H9 (cell line): Measurements from ENCODE around the gene ANO10. TPM values are rescaled to one million over a fixed set of nuclear protein-coding genes. Genes with fewer than 3 reads are reported as not detected.

ENCODE experiments used
- DNase-seq: peaks from one replicate; pipeline ENCODE4 v3.0.0-alpha.2; 2017
- H2AFZ ChIP-seq: one replicate; pipeline ENCODE4 v1.6.1; 2013; ENCODE audit warnings: mild to moderate bottlenecking, low read length, control low read depth, moderate library complexity
- H2AK5ac ChIP-seq: 2 replicates; pipeline ENCODE4 v1.6.1; 2013; ENCODE audit warnings: low read length, control low read depth, mixed read lengths; ENCODE audit not compliant: insufficient read length
- H2BK120ac ChIP-seq: one replicate; pipeline ENCODE4 v1.6.1; 2013; ENCODE audit warnings: low read depth, mild to moderate bottlenecking, low read length, control low read depth, inconsistent platforms; ENCODE audit not compliant: poor library complexity, severe bottlenecking
- H2BK12ac ChIP-seq: 2 replicates; pipeline ENCODE4 v1.6.1; 2013; ENCODE audit warnings: low read length, control low read depth, mixed read lengths, low read depth; ENCODE audit not compliant: insufficient read length
- H2BK15ac ChIP-seq: 2 replicates; pipeline ENCODE4 v1.6.1; 2013; ENCODE audit warnings: low read depth, low read length, control low read depth
- H2BK20ac ChIP-seq: one replicate; pipeline ENCODE4 v1.6.1; 2013; ENCODE audit warnings: low read depth, mild to moderate bottlenecking, low read length, control low read depth, inconsistent platforms; ENCODE audit not compliant: poor library complexity, severe bottlenecking
- H2BK5ac ChIP-seq: 2 replicates; pipeline ENCODE4 v1.6.1; 2013; ENCODE audit warnings: low read length, control low read depth, mixed read lengths; ENCODE audit not compliant: insufficient read length
- H3K14ac ChIP-seq: 2 replicates; pipeline ENCODE4 v1.6.1; 2013; ENCODE audit warnings: low read length, control low read depth; ENCODE audit not compliant: insufficient read depth
- H3K18ac ChIP-seq: 2 replicates; pipeline ENCODE4 v1.6.1; 2013; ENCODE audit warnings: low read depth, mild to moderate bottlenecking, mixed read lengths, low read length, control low read depth; ENCODE audit not compliant: insufficient read length
- H3K23ac ChIP-seq: 2 replicates; pipeline ENCODE4 v1.6.1; 2013; ENCODE audit warnings: low read length, control low read depth, mixed read lengths, low read depth; ENCODE audit not compliant: insufficient read length
- H3K23me2 ChIP-seq: 2 replicates; pipeline ENCODE4 v1.6.1; 2013; ENCODE audit warnings: low read depth, mild to moderate bottlenecking, mixed read lengths, low read length, control low read depth; ENCODE audit not compliant: insufficient read length, poor library complexity, severe bottlenecking
- H3K27ac ChIP-seq: 2 replicates; pipeline ENCODE4 v1.5.1; 2013; ENCODE audit warnings: low read length, control low read depth, mixed read lengths, low read depth; ENCODE audit not compliant: insufficient read length
- H3K27me3 ChIP-seq: 2 replicates; pipeline ENCODE4 v1.6.1; 2013; ENCODE audit warnings: low read length, control low read depth, inconsistent platforms; ENCODE audit not compliant: insufficient read depth
- H3K4ac ChIP-seq: 2 replicates; pipeline ENCODE4 v1.6.1; 2013; ENCODE audit warnings: low read depth, mild to moderate bottlenecking, control low read depth, inconsistent platforms, low read length, moderate library complexity
- H3K4me1 ChIP-seq: 2 replicates; pipeline ENCODE4 v1.6.1; 2013; ENCODE audit warnings: low read length, control low read depth, inconsistent platforms; ENCODE audit not compliant: insufficient read depth
- H3K4me2 ChIP-seq: 2 replicates; pipeline ENCODE4 v1.6.1; 2013; ENCODE audit warnings: low read length, control low read depth, mixed read lengths; ENCODE audit not compliant: insufficient read length, insufficient read depth
- H3K56ac ChIP-seq: 2 replicates; pipeline ENCODE4 v1.6.1; 2013; ENCODE audit warnings: low read depth, mild to moderate bottlenecking, mixed read lengths, low read length, control low read depth; ENCODE audit not compliant: insufficient read length
- H3K79me1 ChIP-seq: 2 replicates; pipeline ENCODE4 v1.6.1; 2013; ENCODE audit warnings: low read depth, mild to moderate bottlenecking, moderate library complexity, low read length, control low read depth, inconsistent platforms; ENCODE audit not compliant: insufficient read depth, poor library complexity, severe bottlenecking
- H3K79me2 ChIP-seq: 2 replicates; pipeline ENCODE4 v1.6.1; 2013; ENCODE audit warnings: low read length, control low read depth, inconsistent platforms; ENCODE audit not compliant: insufficient read depth
- H3K9ac ChIP-seq: 2 replicates; pipeline ENCODE4 v1.6.1; 2013; ENCODE audit warnings: low read length, control low read depth, mixed read lengths; ENCODE audit not compliant: insufficient read length; ENCODE audit errors: extremely low read depth
- H3K9me3 ChIP-seq: one replicate; pipeline ENCODE4 v1.6.1; 2013; ENCODE audit warnings: low read depth, low read length, inconsistent platforms; ENCODE audit not compliant: control insufficient read depth
- H3T11ph ChIP-seq: one replicate; pipeline ENCODE4 v1.6.1; 2013; ENCODE audit warnings: mild to moderate bottlenecking, low read length, control low read depth, inconsistent platforms
- H4K20me1 ChIP-seq: one replicate; pipeline ENCODE4 v1.6.1; 2013; ENCODE audit not compliant: control insufficient read depth, insufficient read length, insufficient read depth
- H4K5ac ChIP-seq: 2 replicates; pipeline ENCODE4 v1.6.1; 2013; ENCODE audit warnings: low read depth, mild to moderate bottlenecking, mixed read lengths, low read length, control low read depth; ENCODE audit not compliant: insufficient read length
- H4K8ac ChIP-seq: replicated peaks from 2 replicates; pipeline ENCODE4 v1.6.1; 2013; ENCODE audit warnings: low read length, control low read depth, mixed read lengths, low read depth; ENCODE audit not compliant: insufficient read length
- H4K91ac ChIP-seq: 2 replicates; pipeline ENCODE4 v1.6.1; 2013; ENCODE audit warnings: low read depth, mild to moderate bottlenecking, moderate library complexity, mixed read lengths, low read length, control low read depth; ENCODE audit not compliant: insufficient read length
- H3K27ac Mint-ChIP-seq, 3 experiments: 2 replicates in 2 of 3; 3 replicates in 1 of 3; pipeline ENCODE4 v1.8.0; 2020 to 2021; ENCODE audit warnings: mixed read lengths in 3 of 3, mild to moderate bottlenecking in 1 of 3, moderate library complexity in 1 of 3
- H3K27me3 Mint-ChIP-seq: 2 replicates; pipeline ENCODE4 v1.8.0; 2021; ENCODE audit warnings: low read depth, mild to moderate bottlenecking, moderate library complexity, mixed read lengths
- H3K36me3 Mint-ChIP-seq, 3 experiments: 2 replicates in 2 of 3; 3 replicates in 1 of 3; pipeline ENCODE4 v1.8.0; 2020 to 2021; ENCODE audit warnings: low read depth in 3 of 3, mixed read lengths in 3 of 3; ENCODE audit not compliant: insufficient read depth in 1 of 3
- H3K4me1 Mint-ChIP-seq, 2 experiments: 2 replicates each; pipeline ENCODE4 v1.8.0; 2020; ENCODE audit warnings: mixed read lengths in 2 of 2
- H3K4me3 Mint-ChIP-seq, 2 experiments: 2 replicates in 1 of 2; 3 replicates in 1 of 2; pipeline ENCODE4 v1.8.0; 2020 to 2021; ENCODE audit warnings: mild to moderate bottlenecking in 2 of 2, mixed read lengths in 2 of 2, moderate library complexity in 1 of 2
- H3K9me3 Mint-ChIP-seq, 2 experiments: 2 replicates in 1 of 2; 3 replicates in 1 of 2; pipeline ENCODE4 v1.8.0; 2020; ENCODE audit warnings: mild to moderate bottlenecking in 2 of 2, mixed read lengths in 2 of 2, moderate library complexity in 1 of 2
- CTCF ChIP-seq: fragments of 200-600 bp; sonication (generic); conservative IDR thresholded peaks from 3 replicates; pipeline ENCODE4 v1.8.0; 2021; ENCODE audit warnings: antibody characterized with exemption, mild to moderate bottlenecking
- WGBS: extraction: QIAGEN DNeasy Blood & Tissue Kit; methylation state at CpG from one replicate; pipeline ENCODE4 v1.1.7; 2013; ENCODE audit warnings: missing lambda C conversion rate, low lambda C conversion rate, mixed read lengths; ENCODE audit not compliant: insufficient read length; ENCODE audit errors: extremely low coverage; 5-methylcytosine and 5-hydroxymethylcytosine counted together
- total RNA-seq: library from RNA; stranded (reverse); gene quantifications from 2 replicates; pipeline ENCODE4 v1.2.1, GENCODE V29; 2021

ANO10 gene
- total RNA-seq, 1 experiment from 2014 or later: 38.7 TPM

- Histone ChIP-seq H3K4ac (no peak overlapping the region), H3K27me3 (no peaks in the 10 kb centered on the region), H2AK5ac (no peak overlapping the region), H2BK120ac (no peak overlapping the region), H2BK20ac (no peak overlapping the region), H3K56ac (no peak overlapping the region), H4K8ac (no peak overlapping the region), H2AFZ (no peak overlapping the region), H3K79me2 (no peaks in the 10 kb centered on the region), H3K18ac (no peak overlapping the region), H3K14ac (no peak overlapping the region), H3K4me2 (no peak overlapping the region), H4K91ac (no peak overlapping the region), H3K4me1 (peaks cover 5% of the 10 kb centered on the region; the same call in 1 of the 2 replicates), H3K23ac (no peak overlapping the region), H3K27ac (no peak overlapping the region), H4K5ac (no peak overlapping the region), H3K9me3 (no peaks in the 10 kb centered on the region), H2BK5ac (no peak overlapping the region), H2BK15ac (no peak overlapping the region), H3K79me1 (no peaks in the 10 kb centered on the region), H2BK12ac (no peak overlapping the region), H3K23me2 (no peaks in the 10 kb centered on the region), H4K20me1 (no peaks in the 10 kb centered on the region), H3T11ph (no peak overlapping the region), H3K9ac (no peak overlapping the region)
- WGBS: no CpG with 5 or more reads among the region's 3 CpGs
- peaks cover 2 to 12% (median 7%) of the 10 kb centered on the region in 3 experiments; a peak in 5 of 7 replicates for H3K36me3 Mint-ChIP-seq
- peaks cover 21 to 24% of the 10 kb centered on the region in 2 experiments for H3K4me1 Mint-ChIP-seq
- no peak for DNase-seq
- H3K27me3 Mint-ChIP-seq: no peaks in the 10 kb centered on the region
- peak overlapping the region in 2 of 3 experiments; percentile 50 to 88; a peak in 2 of 7 replicates for H3K27ac Mint-ChIP-seq
- TF ChIP-seq CTCF: no peak
- H3K9me3 Mint-ChIP-seq: no peaks in the 10 kb centered on the region; a peak in 2 of 5 replicates
- no peak overlapping the region for H3K4me3 Mint-ChIP-seq
Measured at GRCh38 chr3:43423142-43423541, 198.7 kb downstream of the ANO10 start.
